ENCODE data around the gene C6orf118.

C6orf118 gene

GRCh38 chr6:165236326-165236725 is 73.1 kb downstream of the C6orf118 start:
- no peak overlapping the region for H3K9ac ChIP-seq (ENCODE audit: low read length)
- DNase-seq = no peak
- H3K36me3 ChIP-seq (ENCODE audit: control insufficient read depth in 1 of 2, insufficient read depth in 2 of 2, low read depth in 1 of 2, low read length in 2 of 2) = no peaks in the 10 kb centered on the region
- no peak overlapping the region for H2AK5ac ChIP-seq (ENCODE audit: low read length, severe bottlenecking)
- no peak overlapping the region for H3K4me3 ChIP-seq (ENCODE audit: insufficient read depth in 1 of 2, low read depth in 1 of 2, low read length in 2 of 2)
- H4K91ac ChIP-seq (ENCODE audit: low read length) = no peak overlapping the region
- H3K9me3 ChIP-seq (ENCODE audit: control insufficient read depth, low read length) = peaks cover 9% of the 10 kb centered on the region
- H3K23ac ChIP-seq (ENCODE audit: low read length in 2 of 2) = no peak overlapping the region
- no peaks in the 10 kb centered on the region for H3K79me1 ChIP-seq (replicated peaks; ENCODE audit: low read length, poor library complexity, severe bottlenecking)
- H2BK12ac ChIP-seq (ENCODE audit: low read length in 2 of 2) = no peak overlapping the region
- no peak overlapping the region for H3K18ac ChIP-seq (ENCODE audit: low read depth in 1 of 2, low read length in 2 of 2)
- H2BK15ac ChIP-seq (ENCODE audit: low read depth, poor library complexity, severe bottlenecking) = no peak overlapping the region
- H2BK120ac ChIP-seq (ENCODE audit: low read depth, low read length) = no peak overlapping the region
- no peak overlapping the region for H3K14ac ChIP-seq (ENCODE audit: low read length in 2 of 2)
- no peak overlapping the region for H3K4me2 ChIP-seq (ENCODE audit: low read length, poor library complexity, severe bottlenecking)
- no peak overlapping the region for H3K4ac ChIP-seq (ENCODE audit: low read depth in 1 of 2, low read length in 2 of 2)
- H2BK5ac ChIP-seq (ENCODE audit: low read depth, low read length, poor library complexity, severe bottlenecking) = no peak overlapping the region
- no peaks in the 10 kb centered on the region for H3K27me3 ChIP-seq (ENCODE audit: control insufficient read depth in 1 of 2, insufficient read depth in 1 of 2, low read length in 2 of 2)
- no peak overlapping the region for H4K8ac ChIP-seq (ENCODE audit: low read length)
- H2AFZ ChIP-seq (ENCODE audit: low read depth, low read length) = no peak overlapping the region
- WGBS = 87% methylated on average over 1 of the region's 1 CpG
- H3K27ac ChIP-seq (ENCODE audit: low read length, poor library complexity, severe bottlenecking) = no peak overlapping the region
- H3K4me1 ChIP-seq (ENCODE audit: control insufficient read depth, insufficient read depth, low read depth, low read length) = no peaks in the 10 kb centered on the region

GRCh38 chr6:165232731-165233488 is 76.5 kb downstream of the C6orf118 start:
- no peak overlapping the region for H2BK15ac ChIP-seq (ENCODE audit: low read depth, poor library complexity, severe bottlenecking)
- H3K4me1 ChIP-seq (ENCODE audit: control insufficient read depth, insufficient read depth, low read depth, low read length) = no peaks in the 10 kb centered on the region
- H3K18ac ChIP-seq (ENCODE audit: low read depth in 1 of 2, low read length in 2 of 2) = no peak overlapping the region
- H3K23ac ChIP-seq (ENCODE audit: low read length in 2 of 2) = no peak overlapping the region
- H3K4me3 ChIP-seq (ENCODE audit: insufficient read depth in 1 of 2, low read depth in 1 of 2, low read length in 2 of 2) = no peak overlapping the region
- no peak overlapping the region for H3K4me2 ChIP-seq (ENCODE audit: low read length, poor library complexity, severe bottlenecking)
- H4K91ac ChIP-seq (ENCODE audit: low read length) = no peak overlapping the region
- no peak overlapping the region for H3K4ac ChIP-seq (ENCODE audit: low read depth in 1 of 2, low read length in 2 of 2)
- H4K8ac ChIP-seq (ENCODE audit: low read length) = no peak overlapping the region
- no peaks in the 10 kb centered on the region for H3K79me1 ChIP-seq (replicated peaks; ENCODE audit: low read length, poor library complexity, severe bottlenecking)
- H3K9ac ChIP-seq (ENCODE audit: low read length) = no peak overlapping the region
- H3K9me3 ChIP-seq (ENCODE audit: control insufficient read depth, low read length) = peaks cover 9% of the 10 kb centered on the region
- H2AK5ac ChIP-seq (ENCODE audit: low read length, severe bottlenecking) = no peak overlapping the region
- H2BK12ac ChIP-seq (ENCODE audit: low read length in 2 of 2) = no peak overlapping the region
- no peaks in the 10 kb centered on the region for H3K36me3 ChIP-seq (ENCODE audit: control insufficient read depth in 1 of 2, insufficient read depth in 2 of 2, low read depth in 1 of 2, low read length in 2 of 2)
- no peak overlapping the region for H2BK120ac ChIP-seq (ENCODE audit: low read depth, low read length)
- no peak overlapping the region for H2BK5ac ChIP-seq (ENCODE audit: low read depth, low read length, poor library complexity, severe bottlenecking)
- no peak overlapping the region for H2AFZ ChIP-seq (ENCODE audit: low read depth, low read length)
- H3K27ac ChIP-seq (ENCODE audit: low read length, poor library complexity, severe bottlenecking) = no peak overlapping the region
- no peaks in the 10 kb centered on the region for H3K27me3 ChIP-seq (ENCODE audit: control insufficient read depth in 1 of 2, insufficient read depth in 1 of 2, low read length in 2 of 2)
- H3K14ac ChIP-seq (ENCODE audit: low read length in 2 of 2) = no peak overlapping the region
- 72% methylated on average over 7 of the region's 8 CpGs for WGBS
- DNase-seq = no peak

- no peak overlapping the region for H3K23ac ChIP-seq (ENCODE audit: low read length in 2 of 2)
- no peak overlapping the region for H2AK5ac ChIP-seq (ENCODE audit: low read length, severe bottlenecking)
- no peaks in the 10 kb centered on the region for H3K27me3 ChIP-seq (ENCODE audit: control insufficient read depth in 1 of 2, insufficient read depth in 1 of 2, low read length in 2 of 2)
- no peak overlapping the region for H3K4ac ChIP-seq (ENCODE audit: low read depth in 1 of 2, low read length in 2 of 2)
- H3K4me3 ChIP-seq (ENCODE audit: insufficient read depth in 1 of 2, low read depth in 1 of 2, low read length in 2 of 2) = no peak overlapping the region
- H2BK5ac ChIP-seq (ENCODE audit: low read depth, low read length, poor library complexity, severe bottlenecking) = no peak overlapping the region
- H4K8ac ChIP-seq (ENCODE audit: low read length) = no peak overlapping the region
- no peak overlapping the region for H3K18ac ChIP-seq (ENCODE audit: low read depth in 1 of 2, low read length in 2 of 2)
- no peak overlapping the region for H2BK12ac ChIP-seq (ENCODE audit: low read length in 2 of 2)
- H3K14ac ChIP-seq (ENCODE audit: low read length in 2 of 2) = no peak overlapping the region
- H4K91ac ChIP-seq (ENCODE audit: low read length) = no peak overlapping the region
- peak overlapping the region; percentile 76 for H3K9ac ChIP-seq (ENCODE audit: low read length)
- H3K36me3 ChIP-seq (ENCODE audit: control insufficient read depth in 1 of 2, insufficient read depth in 2 of 2, low read depth in 1 of 2, low read length in 2 of 2) = no peaks in the 10 kb centered on the region
- no peak overlapping the region for H2BK15ac ChIP-seq (ENCODE audit: low read depth, poor library complexity, severe bottlenecking)
- peaks cover 9% of the 10 kb centered on the region for H3K9me3 ChIP-seq (ENCODE audit: control insufficient read depth, low read length)
- peak; percentile 4 for DNase-seq
- no peak overlapping the region for H3K27ac ChIP-seq (ENCODE audit: low read length, poor library complexity, severe bottlenecking)
- WGBS = 63% methylated on average over 17 of the region's 17 CpGs
- no peak overlapping the region for H2AFZ ChIP-seq (ENCODE audit: low read depth, low read length)
- H2BK120ac ChIP-seq (ENCODE audit: low read depth, low read length) = no peak overlapping the region
- peak overlapping the region; percentile 29 for H3K4me2 ChIP-seq (ENCODE audit: low read length, poor library complexity, severe bottlenecking)
- no peaks in the 10 kb centered on the region for H3K4me1 ChIP-seq (ENCODE audit: control insufficient read depth, insufficient read depth, low read depth, low read length)
- no peaks in the 10 kb centered on the region for H3K79me1 ChIP-seq (replicated peaks; ENCODE audit: low read length, poor library complexity, severe bottlenecking)
These were observed 77.5 kb downstream of the C6orf118 start for GRCh38 chr6:165231581-165232561.

- Histone ChIP-seq H2BK120ac (ENCODE audit: low read depth, low read length) (no peak overlapping the region), H3K79me1 (replicated peaks; ENCODE audit: low read length, poor library complexity, severe bottlenecking) (no peaks in the 10 kb centered on the region), H4K91ac (ENCODE audit: low read length) (no peak overlapping the region), H3K9me3 (ENCODE audit: control insufficient read depth, low read length) (peaks cover 4% of the 10 kb centered on the region), H2AK5ac (ENCODE audit: low read length, severe bottlenecking) (no peak overlapping the region), H2BK15ac (ENCODE audit: low read depth, poor library complexity, severe bottlenecking) (no peak overlapping the region), H3K23ac (ENCODE audit: low read length in 2 of 2) (no peak overlapping the region), H2AFZ (ENCODE audit: low read depth, low read length) (no peak overlapping the region), H3K36me3 (ENCODE audit: control insufficient read depth in 1 of 2, insufficient read depth in 2 of 2, low read depth in 1 of 2, low read length in 2 of 2) (no peaks in the 10 kb centered on the region), H2BK5ac (ENCODE audit: low read depth, low read length, poor library complexity, severe bottlenecking) (no peak overlapping the region), H3K27ac (ENCODE audit: low read length, poor library complexity, severe bottlenecking) (no peak overlapping the region), H3K4me3 (ENCODE audit: insufficient read depth in 1 of 2, low read depth in 1 of 2, low read length in 2 of 2) (no peak overlapping the region), H3K27me3 (ENCODE audit: control insufficient read depth in 1 of 2, insufficient read depth in 1 of 2, low read length in 2 of 2) (no peaks in the 10 kb centered on the region), H3K9ac (ENCODE audit: low read length) (peak overlapping the region; percentile 76), H3K4me1 (ENCODE audit: control insufficient read depth, insufficient read depth, low read depth, low read length) (no peaks in the 10 kb centered on the region), H4K8ac (ENCODE audit: low read length) (no peak overlapping the region), H3K4ac (ENCODE audit: low read depth in 1 of 2, low read length in 2 of 2) (no peak overlapping the region), H3K4me2 (ENCODE audit: low read length, poor library complexity, severe bottlenecking) (no peak overlapping the region), H3K18ac (ENCODE audit: low read depth in 1 of 2, low read length in 2 of 2) (no peak overlapping the region), H3K14ac (ENCODE audit: low read length in 2 of 2) (no peak overlapping the region), H2BK12ac (ENCODE audit: low read length in 2 of 2) (no peak overlapping the region)
- no peak for DNase-seq
- WGBS = 90% methylated on average over 2 of the region's 3 CpGs
These were observed 78.2 kb downstream of the C6orf118 start for GRCh38 chr6:165231177-165231576.

All from mesenchymal stem cell (in vitro differentiated cells and primary cell).